CD4-positive, alpha-beta memory T cell (primary cell): ENCODE measurements around the gene CCNJ. TPM values are rescaled to one million over a fixed set of nuclear protein-coding genes. Genes with fewer than 3 reads are reported as not detected.

Experiments
- CTCF ChIA-PET: fragments of 350-600 bp; sonication (Branson Sonifier 250); formaldehyde crosslinking; loops from one replicate; lab custom pipeline; 2021; ENCODE audit warnings: inconsistent platforms; ENCODE audit not compliant: partially characterized antibody; lab: Charles Lee
- POLR2A ChIA-PET: fragments of 350-600 bp; sonication (Branson Sonifier 250); formaldehyde crosslinking; loops from one replicate; lab custom pipeline; 2021; ENCODE audit not compliant: partially characterized antibody; lab: Charles Lee
- DNase-seq, 5 donors: peaks; one replicate each; pipeline versions ENCODE4 v3.0.0 to v3.0.0-alpha.2; 2020 to 2022; ENCODE audit warnings: mixed read lengths in 1 of 5
- H3K27ac ChIP-seq: one replicate; pipeline ENCODE4 v1.7.0; 2013; ENCODE audit warnings: low read depth, low read length
- H3K27me3 ChIP-seq: 2 replicates; pipeline ENCODE4 v1.7.0; 2013; ENCODE audit warnings: mild to moderate bottlenecking, low read length, moderate library complexity; ENCODE audit not compliant: insufficient read depth
- H3K36me3 ChIP-seq: 2 replicates; pipeline ENCODE4 v1.7.0; 2013; ENCODE audit warnings: mild to moderate bottlenecking, low read length, moderate library complexity; ENCODE audit not compliant: insufficient read depth
- H3K4me1 ChIP-seq: 2 replicates; pipeline ENCODE4 v1.7.0; 2013; ENCODE audit warnings: mild to moderate bottlenecking, low read length, moderate library complexity; ENCODE audit not compliant: insufficient read depth
- H3K4me3 ChIP-seq, 2 donors: one replicate each; pipeline ENCODE4 v1.7.0; 2013; ENCODE audit warnings: low read length in 2 of 2, mild to moderate bottlenecking in 1 of 2
- H3K9me3 ChIP-seq, 2 donors: one replicate each; pipeline ENCODE4 v1.7.0; 2013; ENCODE audit warnings: low read length in 2 of 2, control low read depth in 1 of 2; ENCODE audit not compliant: control insufficient read depth in 1 of 2
- H3K27ac Mint-ChIP-seq, 7 donors: one replicate each; pipeline ENCODE4 v1.8.0; 2020 to 2021; ENCODE audit warnings: mixed read lengths in 7 of 7, mild to moderate bottlenecking in 6 of 7, inconsistent platforms in 3 of 7, moderate library complexity in 3 of 7
- H3K27me3 Mint-ChIP-seq, 2 donors: one replicate each; pipeline ENCODE4 v1.8.0; 2020 to 2021; ENCODE audit warnings: mixed read lengths in 2 of 2
- H3K36me3 Mint-ChIP-seq, 2 donors: one replicate each; pipeline ENCODE4 v1.8.0; 2020 to 2021; ENCODE audit warnings: mixed read lengths in 2 of 2, inconsistent platforms in 1 of 2, mild to moderate bottlenecking in 1 of 2
- H3K4me1 Mint-ChIP-seq, 4 donors: one replicate each; pipeline ENCODE4 v1.8.0; 2020 to 2021; ENCODE audit warnings: mixed read lengths in 4 of 4, mild to moderate bottlenecking in 1 of 4
- H3K4me3 Mint-ChIP-seq, 8 donors: one replicate each; pipeline ENCODE4 v1.8.0; 2020 to 2021; ENCODE audit warnings: mixed read lengths in 8 of 8, mild to moderate bottlenecking in 7 of 8, moderate library complexity in 6 of 8, inconsistent platforms in 3 of 8
- H3K9me3 Mint-ChIP-seq, 8 donors: one replicate each; pipeline ENCODE4 v1.8.0; 2020 to 2021; ENCODE audit warnings: mixed read lengths in 8 of 8, mild to moderate bottlenecking in 5 of 8, inconsistent platforms in 3 of 8, moderate library complexity in 1 of 8
- intact Hi-C: fragments of 100-400 bp; cut with micrococcal nuclease; formaldehyde crosslinking; loops from one replicate; pipeline ENCODE4 v1.15.1; 2023
- polyA plus RNA-seq, 2 donors: library from polyadenylated mRNA; unstranded; fragments of 300-500 nt; fragmentation: Illumina TruSeq; gene quantifications; one replicate each; pipeline ENCODE4 v1.2.3, GENCODE V29; 2021
- total RNA-seq, 2 experiments: library from RNA; stranded (reverse); gene quantifications; one replicate each; pipeline ENCODE4 v1.2.3, GENCODE V29; 2021

The CCNJ gene
- total and polyA plus RNA-seq, 4 experiments from 2014 or later, result 0.43 to 7.1 (median 4.2) TPM

GRCh38 chr10:96021332-96021731, 22.1 kb upstream of the CCNJ start:
- Histone ChIP-seq H3K27me3 (no peaks in the 10 kb centered on the region), H3K9me3 (no peaks in the 10 kb centered on the region), H3K27ac (no peak overlapping the region), H3K36me3 (no peaks in the 10 kb centered on the region), H3K4me3 (no peak overlapping the region), H3K4me1 (no peaks in the 10 kb centered on the region)
- H3K27ac Mint-ChIP-seq, result no peak overlapping the region
- H3K4me1 Mint-ChIP-seq, result peaks cover 0 to 4% (median 3%) of the 10 kb centered on the region in 4 donors
- H3K36me3 Mint-ChIP-seq, result no peaks in the 10 kb centered on the region
- no peak overlapping the region for H3K4me3 Mint-ChIP-seq
- H3K27me3 Mint-ChIP-seq, result peaks cover 4 to 7% of the 10 kb centered on the region in 2 donors
- POLR2A ChIA-PET, result no interaction called here
- CTCF ChIA-PET, result interaction anchor here (1.3 to 7.7 kb wide), 2 partner anchors 298 to 316 kb away, joined by 3 to 67 read pairs; no protein-coding TSS in a partner anchor
- H3K9me3 Mint-ChIP-seq, result no peaks in the 10 kb centered on the region
- intact Hi-C loops, result no loop called here
- DNase-seq, result no peak

- Histone ChIP-seq H3K27me3 (no peaks in the 10 kb centered on the region), H3K36me3 (no peaks in the 10 kb centered on the region), H3K4me1 (no peaks in the 10 kb centered on the region), H3K27ac (no peak overlapping the region), H3K9me3 (no peaks in the 10 kb centered on the region), H3K4me3 (no peak overlapping the region)
- CTCF ChIA-PET, result interaction anchor here (1.3 kb wide), 1 partner anchor 316 kb away, joined by 3 read pairs; no protein-coding TSS in a partner anchor
- Mint-ChIP-seq H3K27ac (no peak overlapping the region), H3K4me1 (no peaks in the 10 kb centered on the region), H3K4me3 (no peak overlapping the region), H3K36me3 (no peaks in the 10 kb centered on the region), H3K27me3 (peaks cover 0 to 3% of the 10 kb centered on the region in 2 donors), H3K9me3 (no peaks in the 10 kb centered on the region)
- intact Hi-C loops, result no loop called here
- POLR2A ChIA-PET, result no interaction called here
- DNase-seq, result no peak
Measured at GRCh38 chr10:96022739-96023138, 20.6 kb upstream of the CCNJ start.

- H3K27ac ChIP-seq, result no peak overlapping the region
- H3K27ac Mint-ChIP-seq, result no peak overlapping the region
- no peaks in the 10 kb centered on the region for H3K4me1 ChIP-seq
- ChIA-PET CTCF (interaction anchor here (1.3 kb wide), 1 partner anchor 315 kb away, joined by 3 read pairs; no protein-coding TSS in a partner anchor), POLR2A (no interaction called here)
- peak overlapping the region in 1 of 8 donors; percentile 32 for H3K4me3 Mint-ChIP-seq
- no peaks in the 10 kb centered on the region for H3K36me3 Mint-ChIP-seq
- no peak overlapping the region for H3K4me3 ChIP-seq
- DNase-seq, result no peak
- H3K9me3 ChIP-seq, result no peaks in the 10 kb centered on the region
- H3K4me1 Mint-ChIP-seq, result no peaks in the 10 kb centered on the region
- peaks cover 0 to 3% of the 10 kb centered on the region in 2 donors for H3K27me3 Mint-ChIP-seq
- H3K27me3 ChIP-seq, result no peaks in the 10 kb centered on the region
- intact Hi-C loops, result no loop called here
- no peaks in the 10 kb centered on the region for H3K9me3 Mint-ChIP-seq
- no peaks in the 10 kb centered on the region for H3K36me3 ChIP-seq
Measured at GRCh38 chr10:96023168-96023567, 20.2 kb upstream of the CCNJ start.

GRCh38 chr10:96025566-96025965, 17.8 kb upstream of the CCNJ start:
- intact Hi-C loops, result no loop called here
- Mint-ChIP-seq H3K27me3 (peaks cover 0 to 5% of the 10 kb centered on the region in 2 donors), H3K36me3 (no peaks in the 10 kb centered on the region), H3K27ac (no peak overlapping the region), H3K4me1 (no peaks in the 10 kb centered on the region), H3K9me3 (no peaks in the 10 kb centered on the region), H3K4me3 (no peak overlapping the region)
- Histone ChIP-seq H3K27me3 (no peaks in the 10 kb centered on the region), H3K27ac (no peak overlapping the region), H3K4me1 (no peaks in the 10 kb centered on the region), H3K36me3 (no peaks in the 10 kb centered on the region), H3K4me3 (no peak overlapping the region), H3K9me3 (no peaks in the 10 kb centered on the region)
- ChIA-PET POLR2A (no interaction called here), CTCF (interaction anchor here (1.2 to 1.5 kb wide), 2 partner anchors 8 to 204 kb away, joined by 3 to 16 read pairs; no protein-coding TSS in a partner anchor)
- no peak for DNase-seq

GRCh38 chr10:96034625-96035024, 8.8 kb upstream of the CCNJ start:
- ChIA-PET POLR2A (no interaction called here), CTCF (no interaction called here)
- Mint-ChIP-seq H3K27ac (no peak overlapping the region), H3K9me3 (peaks cover 0 to 2% (median 0%) of the 10 kb centered on the region in 8 donors), H3K27me3 (peaks cover 7 to 12% of the 10 kb centered on the region in 2 donors), H3K4me3 (no peak overlapping the region), H3K4me1 (no peaks in the 10 kb centered on the region), H3K36me3 (peaks cover 3 to 5% of the 10 kb centered on the region in 2 donors)
- Histone ChIP-seq H3K4me1 (no peaks in the 10 kb centered on the region), H3K36me3 (no peaks in the 10 kb centered on the region), H3K27ac (no peak overlapping the region), H3K9me3 (no peaks in the 10 kb centered on the region), H3K4me3 (no peak overlapping the region), H3K27me3 (no peaks in the 10 kb centered on the region)
- no peak for DNase-seq
- intact Hi-C loops, result no loop called here

GRCh38 chr10:96038476-96039387, 4.7 kb upstream of the CCNJ start:
- no peak for DNase-seq
- H3K36me3 Mint-ChIP-seq, result peaks cover 3 to 5% of the 10 kb centered on the region in 2 donors

GRCh38 chr10:96041146-96041545, 2.2 kb upstream of the CCNJ start:
- DNase-seq, result no peak
- Mint-ChIP-seq H3K9me3 (peaks cover 0 to 2% (median 0%) of the 10 kb centered on the region in 8 donors), H3K4me1 (peaks cover 15 to 31% (median 22%) of the 10 kb centered on the region in 4 donors), H3K27ac (peak overlapping the region in 1 of 7 donors; percentile 57), H3K27me3 (peaks cover 7 to 13% of the 10 kb centered on the region in 2 donors), H3K36me3 (peaks cover 5 to 11% of the 10 kb centered on the region in 2 donors), H3K4me3 (peak overlapping the region in 1 of 8 donors; percentile 48)
- intact Hi-C loops, result loop anchor here (5.0 kb wide), 1 partner anchor 134 kb away; the partner anchor contains the start of gene CC2D2B
- H3K36me3 ChIP-seq, result no peaks in the 10 kb centered on the region
- no peak overlapping the region for H3K4me3 ChIP-seq
- ChIA-PET POLR2A (no interaction called here), CTCF (no interaction called here)
- H3K27ac ChIP-seq, result no peak overlapping the region
- H3K4me1 ChIP-seq, result peaks cover 19% of the 10 kb centered on the region
- H3K9me3 ChIP-seq, result no peaks in the 10 kb centered on the region
- no peaks in the 10 kb centered on the region for H3K27me3 ChIP-seq

More at GRCh38 chr10:96038476-96039387, 4.7 kb upstream of the CCNJ start:
- Histone ChIP-seq H3K4me3 (no peak overlapping the region), H3K9me3 (no peaks in the 10 kb centered on the region), H3K4me1 (peaks cover 11% of the 10 kb centered on the region), H3K36me3 (no peaks in the 10 kb centered on the region), H3K27me3 (no peaks in the 10 kb centered on the region), H3K27ac (no peak overlapping the region)
- peaks cover 7 to 13% of the 10 kb centered on the region in 2 donors for H3K27me3 Mint-ChIP-seq
- ChIA-PET CTCF (no interaction called here), POLR2A (no interaction called here)
- H3K4me1 Mint-ChIP-seq, result peaks cover 4 to 9% (median 6%) of the 10 kb centered on the region in 4 donors
- intact Hi-C loops, result no loop called here
- H3K27ac Mint-ChIP-seq, result no peak overlapping the region
- H3K9me3 Mint-ChIP-seq, result peaks cover 0 to 2% (median 0%) of the 10 kb centered on the region in 8 donors
- no peak overlapping the region for H3K4me3 Mint-ChIP-seq
